ENCODE measurements around the gene CALN1. TPM values are rescaled to one million over a fixed set of nuclear protein-coding genes. Genes with fewer than 3 reads are reported as not detected.

The CALN1 gene
- polyA plus RNA-seq, 3 donors, result under 0.01 TPM; not detected in 2

- Mint-ChIP-seq H3K4me3 (no peak overlapping the region), H3K27me3 (ENCODE audit: low read depth in 3 of 3) (peaks cover 0 to 2% (median 0%) of the 10 kb centered on the region in 3 donors), H3K27ac (no peak overlapping the region), H3K36me3 (no peaks in the 10 kb centered on the region), H3K9me3 (peaks cover 0 to 16% (median 3%) of the 10 kb centered on the region in 7 donors), H3K4me1 (no peaks in the 10 kb centered on the region)
- H3K9ac ChIP-seq (ENCODE audit: insufficient read depth, low read length, poor library complexity, severe bottlenecking), result no peak overlapping the region
- H3K4me1 ChIP-seq (ENCODE audit: control insufficient read depth in 1 of 2, insufficient read depth in 2 of 2, low read length in 2 of 2), result no peaks in the 10 kb centered on the region
- H3K4me2 ChIP-seq (replicated peaks; ENCODE audit: extremely low read depth, low read length, poor library complexity, severe bottlenecking), result no peak overlapping the region
- WGBS (ENCODE audit: insufficient coverage), result 100% methylated on average over 2 of the region's 6 CpGs
- DNase-seq, result no peak
- H3K79me2 ChIP-seq (ENCODE audit: insufficient read depth, low read length), result no peaks in the 10 kb centered on the region
- no peak overlapping the region for H3K4me3 ChIP-seq (replicated peaks in 1 of 3; ENCODE audit: low read depth in 2 of 3, low read length in 3 of 3)
- no peaks in the 10 kb centered on the region for H3K36me3 ChIP-seq (replicated peaks in 1 of 2; ENCODE audit: control insufficient read depth in 1 of 2, insufficient read depth in 2 of 2, low read length in 2 of 2)
- H3K27ac ChIP-seq (ENCODE audit: low read depth in 1 of 2, low read length in 2 of 2), result no peak overlapping the region
- no peak for TF ChIP-seq CTCF (IDR thresholded peaks at IDR 0.05)
- intact Hi-C loops (cut with micrococcal nuclease), result no loop called here
- H2AFZ ChIP-seq (ENCODE audit: insufficient read depth, low read depth, low read length, poor library complexity, severe bottlenecking), result no peak overlapping the region
- H4K20me1 ChIP-seq (ENCODE audit: insufficient read depth, low read length), result no peaks in the 10 kb centered on the region
- peaks cover 0 to 7% of the 10 kb centered on the region in 2 donors for H3K9me3 ChIP-seq (replicated peaks in 1 of 2; ENCODE audit: control insufficient read depth in 1 of 2, insufficient read depth in 1 of 2, low read length in 2 of 2)
- no peaks in the 10 kb centered on the region for H3K27me3 ChIP-seq (ENCODE audit: control insufficient read depth in 2 of 2, insufficient read depth in 2 of 2, low read length in 2 of 2)
These were observed 554.8 kb downstream of the CALN1 start for GRCh38 chr7:71857338-71857737.

- H3K79me2 ChIP-seq (ENCODE audit: insufficient read depth, low read length), result no peaks in the 10 kb centered on the region
- Mint-ChIP-seq H3K4me3 (no peak overlapping the region), H3K9me3 (peaks cover 0 to 9% (median 0%) of the 10 kb centered on the region in 7 donors), H3K4me1 (no peaks in the 10 kb centered on the region), H3K27me3 (ENCODE audit: low read depth in 3 of 3) (no peaks in the 10 kb centered on the region), H3K36me3 (no peaks in the 10 kb centered on the region), H3K27ac (no peak overlapping the region)
- TF ChIP-seq CTCF (IDR thresholded peaks at IDR 0.05), result no peak
- no peak for DNase-seq
- H2AFZ ChIP-seq (ENCODE audit: insufficient read depth, low read depth, low read length, poor library complexity, severe bottlenecking), result no peak overlapping the region
- H3K27ac ChIP-seq (ENCODE audit: low read depth in 1 of 2, low read length in 2 of 2), result no peak overlapping the region
- intact Hi-C loops (cut with micrococcal nuclease), result no loop called here
- H3K27me3 ChIP-seq (ENCODE audit: control insufficient read depth in 2 of 2, insufficient read depth in 2 of 2, low read length in 2 of 2), result no peaks in the 10 kb centered on the region
- WGBS (ENCODE audit: insufficient coverage), result 89% methylated on average over 6 of the region's 12 CpGs
- H3K36me3 ChIP-seq (replicated peaks in 1 of 2; ENCODE audit: control insufficient read depth in 1 of 2, insufficient read depth in 2 of 2, low read length in 2 of 2), result no peaks in the 10 kb centered on the region
- H3K9me3 ChIP-seq (replicated peaks in 1 of 2; ENCODE audit: control insufficient read depth in 1 of 2, insufficient read depth in 1 of 2, low read length in 2 of 2), result peaks cover 0 to under 1% of the 10 kb centered on the region in 2 donors
- no peak overlapping the region for H3K4me3 ChIP-seq (replicated peaks in 1 of 3; ENCODE audit: low read depth in 2 of 3, low read length in 3 of 3)
- no peak overlapping the region for H3K9ac ChIP-seq (ENCODE audit: insufficient read depth, low read length, poor library complexity, severe bottlenecking)
- H3K4me1 ChIP-seq (ENCODE audit: control insufficient read depth in 1 of 2, insufficient read depth in 2 of 2, low read length in 2 of 2), result no peaks in the 10 kb centered on the region
- no peaks in the 10 kb centered on the region for H4K20me1 ChIP-seq (ENCODE audit: insufficient read depth, low read length)
- no peak overlapping the region for H3K4me2 ChIP-seq (replicated peaks; ENCODE audit: extremely low read depth, low read length, poor library complexity, severe bottlenecking)
These were observed 557.4 kb downstream of the CALN1 start for GRCh38 chr7:71854546-71855397.

Measured in CD14-positive monocyte (primary cell).